Ishikawa (cell line): Measurements from ENCODE around the gene RREB1.

Source experiments
- MAX ChIP-seq: IDR thresholded peaks from 2 replicates; pipeline ENCODE4 v1.6.1; 2012
- NFIC ChIP-seq: IDR thresholded peaks from 2 replicates; pipeline ENCODE4 v1.6.1; 2012
- TAF1 ChIP-seq: IDR thresholded peaks from 2 replicates; pipeline ENCODE4 v1.6.1; 2012; ENCODE audit warnings: low read depth, mild to moderate bottlenecking

DNA sequence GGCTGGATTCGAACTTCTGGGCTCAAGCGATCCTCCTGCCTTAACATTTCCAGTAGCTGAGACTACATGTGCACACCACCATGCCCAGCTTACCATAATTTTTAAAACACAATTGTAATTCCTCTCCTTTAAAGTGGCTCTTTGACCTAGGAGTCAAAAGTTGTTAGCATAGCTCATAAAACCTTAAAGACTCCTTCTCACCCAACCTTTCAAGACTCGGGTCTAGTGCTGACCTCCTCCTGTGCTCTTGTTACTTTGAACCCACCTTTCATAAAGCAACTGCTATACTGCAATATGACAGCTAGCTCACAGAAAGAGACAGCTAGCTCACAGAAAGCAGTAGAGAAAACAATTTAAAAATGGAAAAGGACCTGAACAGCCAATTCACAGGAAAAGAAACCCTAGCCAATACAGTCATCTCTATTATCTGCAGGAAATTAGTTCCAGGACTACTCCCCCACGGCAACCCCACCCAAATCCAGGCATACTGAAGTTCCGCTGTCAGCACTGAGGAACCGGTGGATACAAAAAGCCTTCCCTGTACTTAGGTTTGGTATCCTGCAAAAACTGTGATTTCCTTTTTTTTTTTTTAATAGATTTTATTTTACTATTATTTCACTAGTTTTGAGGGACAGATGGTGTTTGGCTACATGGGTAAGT, 185.0 kb downstream of the RREB1 start:
- TF ChIP-seq MAX = no peak
- no peak for TF ChIP-seq NFIC
- no peak for TF ChIP-seq TAF1
